Transverse colon (tissue), 4 donors: ENCODE measurements around the gene FBXO40.
"Not testable (repeated sequence)": the region's sequence is repeated elsewhere in the genome, so short reads cannot be mapped to it uniquely, and the experiment has no call there.

Experiments used
- EP300 ChIP-seq: sonication (generic); formaldehyde crosslinking; IDR thresholded peaks from one replicate; pipeline ENCODE4 v1.6.1; 2017; ENCODE audit warnings: antibody characterized with exemption, low read depth
- POLR2AphosphoS5 ChIP-seq, 3 donors: sonication (generic); formaldehyde crosslinking; IDR thresholded peaks; one replicate each; pipeline ENCODE4 v1.6.1; 2016; ENCODE audit warnings: antibody characterized with exemption in 3 of 3
- TF ChIP-seq, protein P1 (sequence below), 5 experiments: fragments of 200-600 bp in 3 of 5; fragments of 450-650 bp in 2 of 5; sonication (generic) in 3 of 5; IDR thresholded peaks; 1 replicate in 2 of 5; 2 replicates in 3 of 5; pipeline ENCODE4 v1.5.1; 2016 to 2017; ENCODE audit warnings: antibody characterized with exemption in 5 of 5, inconsistent platforms in 3 of 5, mild to moderate bottlenecking in 2 of 5, moderate library complexity in 1 of 5

- TF ChIP-seq, protein P1, sequence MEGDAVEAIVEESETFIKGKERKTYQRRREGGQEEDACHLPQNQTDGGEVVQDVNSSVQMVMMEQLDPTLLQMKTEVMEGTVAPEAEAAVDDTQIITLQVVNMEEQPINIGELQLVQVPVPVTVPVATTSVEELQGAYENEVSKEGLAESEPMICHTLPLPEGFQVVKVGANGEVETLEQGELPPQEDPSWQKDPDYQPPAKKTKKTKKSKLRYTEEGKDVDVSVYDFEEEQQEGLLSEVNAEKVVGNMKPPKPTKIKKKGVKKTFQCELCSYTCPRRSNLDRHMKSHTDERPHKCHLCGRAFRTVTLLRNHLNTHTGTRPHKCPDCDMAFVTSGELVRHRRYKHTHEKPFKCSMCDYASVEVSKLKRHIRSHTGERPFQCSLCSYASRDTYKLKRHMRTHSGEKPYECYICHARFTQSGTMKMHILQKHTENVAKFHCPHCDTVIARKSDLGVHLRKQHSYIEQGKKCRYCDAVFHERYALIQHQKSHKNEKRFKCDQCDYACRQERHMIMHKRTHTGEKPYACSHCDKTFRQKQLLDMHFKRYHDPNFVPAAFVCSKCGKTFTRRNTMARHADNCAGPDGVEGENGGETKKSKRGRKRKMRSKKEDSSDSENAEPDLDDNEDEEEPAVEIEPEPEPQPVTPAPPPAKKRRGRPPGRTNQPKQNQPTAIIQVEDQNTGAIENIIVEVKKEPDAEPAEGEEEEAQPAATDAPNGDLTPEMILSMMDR (IDR thresholded peaks at IDR 0.05) = not testable (repeated sequence)
- not testable (repeated sequence) for TF ChIP-seq POLR2AphosphoS5 (IDR thresholded peaks at IDR 0.05); EP300
Measured at GRCh38 chr3:121593806-121594205, 627 bp downstream of the FBXO40 start.
